Activated T-cell treated with anti-CD3 and anti-CD28 coated beads for 4 hours (primary cell): Measurements from ENCODE around the gene ST3GAL2.
"Not testable (repeated sequence)": the region's sequence is repeated elsewhere in the genome, so short reads cannot be mapped to it uniquely, and the experiment has no call there.

Experiments
- DNase-seq: peaks from one replicate; pipeline ENCODE4 v3.0.0-alpha.2; 2020

Gene ST3GAL2

DNA sequence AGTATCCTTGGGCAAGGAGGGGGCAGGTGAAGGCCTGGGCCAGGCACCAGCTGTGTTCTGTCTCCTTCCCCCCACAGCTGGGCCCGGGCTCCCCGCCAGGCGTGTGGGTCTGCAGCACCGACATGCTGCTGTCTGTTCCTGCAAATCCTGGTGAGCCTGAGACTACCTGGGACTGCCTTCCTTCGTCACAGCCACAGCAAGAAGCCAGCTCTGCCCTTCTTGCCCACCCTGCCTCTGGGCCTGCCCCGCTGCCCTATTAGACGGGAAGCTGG is 27.8 kb upstream of the ST3GAL2 start:
- DNase-seq: no peak

DNA sequence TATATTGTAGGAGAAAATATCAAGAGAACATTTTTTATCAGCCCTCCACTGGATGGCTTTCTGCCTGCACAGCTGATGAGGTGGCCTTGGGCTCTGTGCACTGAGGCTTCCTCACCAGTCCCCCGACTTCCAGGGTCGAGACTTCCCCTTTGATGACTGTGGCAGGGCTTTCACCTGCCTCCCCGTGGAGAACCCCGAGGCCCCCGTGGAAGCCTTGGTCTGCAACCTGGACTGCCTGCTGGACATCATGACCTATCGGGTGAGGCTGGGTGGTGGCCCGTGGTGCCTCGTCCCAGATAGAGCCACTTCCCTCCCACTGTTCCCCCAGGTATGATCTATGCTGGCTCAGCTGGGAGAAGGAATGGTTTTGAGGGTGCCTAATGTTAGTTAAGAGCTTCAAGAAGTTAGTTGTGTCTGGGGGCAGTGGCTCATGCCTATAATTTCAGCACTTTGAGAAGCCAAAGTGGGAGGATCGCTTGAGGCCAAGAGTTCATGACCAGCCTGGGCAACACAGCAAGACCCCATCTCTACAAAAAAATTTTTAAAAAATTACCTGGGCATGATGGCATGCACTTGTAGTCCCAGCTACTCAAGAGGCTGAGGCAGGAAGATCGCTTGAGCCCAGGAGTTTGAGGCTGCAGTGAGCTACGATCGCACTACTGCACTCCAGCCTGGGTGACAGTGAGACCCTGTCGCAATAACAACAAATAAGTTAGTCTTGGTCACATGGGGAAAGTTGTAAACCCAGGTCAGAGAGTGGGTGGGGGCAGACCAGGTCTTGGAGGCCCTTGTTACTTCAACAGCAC is 27.3 kb upstream of the ST3GAL2 start:
- no peak for DNase-seq

DNA sequence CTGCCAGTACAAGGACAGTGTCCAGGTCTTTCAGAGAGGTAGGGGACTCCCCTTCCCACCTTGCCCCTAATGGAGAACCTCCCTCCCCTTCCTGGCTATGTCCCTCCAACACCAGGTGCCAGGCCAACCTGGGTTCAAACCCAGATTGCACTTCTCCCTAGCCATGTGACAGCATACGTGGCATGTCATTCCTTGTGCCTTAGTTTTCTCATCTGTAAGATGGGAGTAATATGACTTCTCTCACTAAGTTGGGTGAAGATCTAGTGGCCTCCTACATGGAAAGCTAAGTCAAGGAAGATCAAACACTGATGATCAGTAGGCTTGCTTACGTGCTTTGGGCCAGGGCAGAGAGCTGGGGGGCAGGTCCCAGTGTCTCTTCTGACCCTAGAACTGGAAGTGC is 24.3 kb upstream of the ST3GAL2 start:
- DNase-seq: no peak

DNA sequence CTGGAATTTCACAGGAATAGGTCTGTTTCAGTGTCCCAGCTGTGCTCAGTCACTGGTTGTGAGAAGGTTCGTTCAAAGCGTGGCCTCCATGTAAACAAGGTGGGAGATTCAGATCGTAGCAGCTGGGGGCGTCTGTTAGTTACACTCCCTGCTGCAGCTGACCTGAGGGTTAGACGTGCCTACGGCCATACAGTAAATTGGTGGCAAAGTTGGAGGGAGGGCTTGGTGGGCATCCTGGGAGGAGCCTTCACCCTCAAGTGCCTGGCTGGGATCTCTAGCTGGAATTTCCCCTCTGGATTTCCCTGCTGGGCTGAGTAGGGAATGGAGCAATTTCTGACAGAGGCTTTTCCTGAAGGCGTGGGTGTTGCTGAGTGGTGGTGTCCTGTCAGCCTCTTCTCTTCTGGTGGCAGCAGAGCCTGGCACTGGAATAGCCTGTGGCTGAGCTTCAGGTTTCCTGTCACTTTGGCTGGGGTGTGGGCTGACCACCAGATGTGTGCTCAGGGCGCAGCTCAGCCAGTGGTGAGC is 21.9 kb upstream of the ST3GAL2 start:
- DNase-seq: no peak

DNA sequence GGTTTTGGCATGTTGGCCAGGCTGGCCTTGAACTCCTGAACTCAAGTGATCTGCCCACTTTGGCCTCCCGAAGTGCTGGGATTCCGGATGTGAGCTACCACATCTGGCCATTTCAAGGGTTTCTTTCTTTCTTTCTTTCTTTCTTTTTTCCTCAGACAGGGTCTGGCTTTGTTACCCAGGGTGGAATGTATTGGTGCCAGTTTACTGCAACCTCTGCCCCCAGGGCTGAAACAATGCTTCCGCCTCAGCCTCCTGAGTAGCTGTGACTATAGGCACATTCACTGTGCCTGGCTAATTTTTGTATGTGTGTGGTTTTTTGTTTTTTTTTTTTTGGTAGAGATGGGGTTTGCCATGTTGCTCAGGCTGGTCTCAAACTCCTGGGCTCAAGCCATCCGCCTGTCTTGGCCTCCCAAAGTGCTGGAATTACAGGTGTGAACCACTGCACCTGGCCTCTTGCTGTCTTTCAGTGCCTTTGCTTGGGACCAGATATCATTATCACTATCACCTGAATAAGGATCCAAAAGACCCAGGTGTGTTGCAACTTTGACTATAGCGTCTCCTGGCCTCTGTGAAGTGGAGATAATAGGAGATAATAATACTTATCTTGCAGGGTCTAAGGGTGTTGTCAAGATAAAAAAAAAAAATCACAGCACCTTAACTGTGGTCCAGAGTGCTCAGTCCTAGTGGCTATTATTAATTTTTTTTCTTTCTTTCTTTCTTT is 18.7 kb upstream of the ST3GAL2 start:
- DNase-seq: no peak

DNA sequence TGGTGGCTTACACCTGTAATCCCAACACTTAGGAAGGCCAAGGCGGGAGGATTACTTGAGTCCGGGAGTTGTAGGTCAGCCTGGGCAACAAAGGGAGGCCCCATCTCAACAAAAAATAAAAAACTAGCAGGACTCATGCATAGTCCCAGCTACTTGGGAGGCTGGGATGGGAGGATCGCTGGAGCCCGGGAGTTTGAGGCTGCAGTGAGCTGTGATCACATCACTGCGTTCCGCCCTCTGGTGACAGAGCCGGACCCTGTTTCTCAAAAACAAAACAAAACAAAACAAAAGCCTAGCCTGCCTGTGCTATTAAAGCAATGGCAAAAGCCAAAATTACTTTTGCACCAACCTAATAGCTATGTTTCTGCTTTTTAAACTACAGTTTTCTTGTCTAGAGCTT is 17.0 kb upstream of the ST3GAL2 start:
- DNase-seq: no peak

DNA sequence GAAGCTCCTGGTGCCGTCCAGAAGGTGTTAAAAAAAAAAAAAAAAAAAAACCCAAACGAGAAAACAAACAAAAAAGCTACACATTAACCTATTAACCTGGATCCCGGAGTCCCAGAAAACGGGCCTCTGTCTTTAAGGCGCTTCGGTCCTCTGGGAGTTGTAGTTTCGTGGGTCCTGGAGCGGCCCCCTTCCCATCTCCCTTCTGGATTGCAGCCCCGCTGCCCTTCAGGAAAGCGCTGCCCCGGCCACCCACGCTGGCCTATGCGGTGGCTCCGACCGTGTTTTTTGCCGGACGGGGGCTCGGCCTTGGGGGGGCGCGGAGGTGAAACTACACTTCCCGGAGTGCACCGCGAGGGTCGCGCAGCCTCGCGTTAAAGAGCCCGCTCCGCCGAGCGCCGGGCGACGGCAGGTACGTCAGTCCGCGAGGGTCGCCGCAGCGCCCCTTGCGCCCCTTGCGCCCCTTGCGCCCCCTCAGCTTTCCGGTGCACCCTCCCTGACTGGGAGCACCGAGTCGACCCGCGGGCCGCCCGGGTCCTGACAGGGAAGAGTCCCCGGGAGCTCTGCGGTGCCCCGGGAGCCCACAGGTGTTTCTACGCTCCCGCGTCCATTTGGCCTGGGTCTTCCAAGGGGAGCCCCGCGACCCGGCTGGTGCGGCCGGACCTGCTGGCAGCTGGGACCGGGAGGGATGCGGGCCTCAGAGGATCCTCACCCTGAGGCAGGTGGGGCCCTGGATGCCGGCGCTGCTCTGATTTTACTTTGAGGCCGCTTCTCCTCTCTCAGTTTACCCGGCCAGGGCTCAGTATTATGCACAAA is 15.5 kb upstream of the ST3GAL2 start, which contains the start of gene FCSK:
Gene FCSK, plus strand, starts transcription at position 374 of the 813 bp plus-strand sequence. CDS start 8,596 bp downstream, outside the sequence.
- DNase-seq: peak; percentile 49

DNA sequence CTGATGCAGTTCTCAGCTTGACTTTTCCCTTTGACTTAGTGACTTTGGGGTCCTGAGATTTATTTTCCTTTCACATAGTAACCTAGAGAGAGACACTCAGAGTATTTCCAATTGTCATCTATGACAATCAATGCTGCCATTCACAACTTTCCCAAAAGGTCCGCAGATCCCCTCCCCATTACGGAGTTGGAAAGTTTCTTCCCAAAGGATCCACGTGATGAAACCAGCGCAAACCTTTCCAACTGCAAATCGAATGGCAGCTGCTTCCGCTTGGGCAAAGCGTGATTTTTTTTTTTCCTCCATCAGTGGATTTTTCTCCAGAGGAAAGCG is 15.0 kb upstream of the ST3GAL2 start:
- no peak for DNase-seq

DNA sequence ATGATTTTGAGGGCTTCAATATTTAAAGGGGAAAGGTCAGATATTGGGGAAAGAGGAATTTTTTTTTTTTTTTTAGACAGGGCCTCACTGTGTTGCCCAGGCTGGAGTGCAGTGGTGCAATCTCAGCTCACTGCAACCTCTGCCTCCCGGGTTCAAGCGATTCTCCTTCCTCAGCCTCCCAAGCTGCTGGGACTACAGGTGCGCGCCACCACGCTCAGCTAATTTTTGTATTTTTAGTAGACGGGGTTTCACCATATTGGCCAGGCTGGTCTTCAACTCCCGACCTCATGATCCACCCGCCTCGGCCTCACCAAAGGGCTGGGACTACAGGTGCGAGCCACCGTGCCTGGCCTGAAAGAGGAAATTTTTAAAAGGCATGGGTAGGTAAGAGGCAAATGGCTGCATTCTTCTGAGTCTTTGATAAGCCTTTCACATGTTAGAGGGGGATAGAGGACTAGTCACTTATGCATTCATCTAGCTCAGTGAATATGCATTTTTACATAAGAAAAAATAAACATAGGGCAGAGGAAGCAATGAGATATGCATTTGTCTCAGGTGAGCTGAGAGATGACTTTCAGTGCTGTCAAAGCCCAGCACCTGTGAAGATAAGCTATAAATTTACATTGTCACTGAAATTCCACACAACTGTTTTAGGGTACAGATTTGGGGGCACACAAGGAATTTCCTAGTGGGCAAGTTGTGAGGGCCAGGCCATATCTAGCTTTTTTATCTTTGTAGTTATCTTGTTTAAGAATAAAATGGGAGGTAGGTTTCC is 14.4 kb upstream of the ST3GAL2 start:
- no peak for DNase-seq

DNA sequence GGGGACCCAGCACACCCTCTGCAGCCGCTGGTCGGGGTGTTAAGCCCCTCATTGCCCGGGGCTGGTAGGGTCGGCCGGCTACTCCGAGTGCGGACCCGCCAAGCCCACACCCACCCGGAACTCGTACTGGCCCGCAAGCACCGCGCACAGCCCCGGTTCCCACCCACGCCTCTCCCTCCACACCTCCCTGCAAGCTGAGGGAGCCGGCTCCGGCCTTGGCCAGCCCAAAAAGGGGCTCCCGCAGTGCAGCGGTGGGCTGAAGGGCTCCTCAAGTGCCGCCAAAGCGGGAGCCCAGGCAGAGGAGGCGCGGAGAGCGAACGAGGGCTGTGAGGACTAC is 12.1 kb upstream of the ST3GAL2 start:
- DNase-seq: not testable (repeated sequence)

DNA sequence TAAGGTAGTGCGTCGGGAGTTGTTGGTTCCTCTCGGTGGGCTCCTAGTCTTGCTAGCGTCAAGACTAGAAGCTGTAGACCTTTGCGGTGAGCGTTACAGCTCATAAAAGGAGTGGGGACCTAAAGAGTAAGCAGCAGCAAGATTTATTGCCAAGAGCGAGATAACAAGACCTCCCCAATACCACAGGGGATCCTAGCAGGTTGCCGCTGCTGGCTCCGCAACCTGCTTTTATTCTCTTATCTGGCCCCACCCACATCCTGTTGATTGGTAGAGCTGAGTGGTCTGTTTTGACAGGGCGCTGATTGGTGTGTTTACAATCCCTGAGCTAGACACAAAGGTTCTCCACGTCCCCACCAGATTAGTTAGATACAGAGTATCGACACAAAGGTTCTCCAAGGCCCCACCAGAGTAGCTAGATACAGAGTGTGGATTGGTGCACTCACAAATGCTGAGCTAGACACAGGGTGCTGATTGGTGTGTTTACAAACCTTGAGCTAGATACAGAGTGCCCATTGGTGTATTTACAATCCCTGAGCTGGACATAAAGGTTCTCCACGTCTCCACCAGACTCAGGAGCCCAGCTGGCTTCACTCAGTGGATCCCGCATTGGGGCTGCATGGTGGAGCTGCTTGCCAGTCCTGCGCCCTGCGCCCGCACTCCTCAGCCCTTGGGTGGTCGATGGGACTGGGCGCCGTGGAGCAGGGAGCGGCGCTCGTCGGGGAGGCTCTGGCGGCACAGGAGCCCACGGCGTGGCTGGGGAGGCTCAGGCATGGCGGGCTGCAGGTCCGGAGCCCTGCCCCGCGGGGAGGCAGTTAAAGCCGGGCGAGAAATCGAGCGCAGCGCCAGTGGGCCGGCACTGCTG is 11.5 kb upstream of the ST3GAL2 start:
- DNase-seq: not testable (repeated sequence)

DNA sequence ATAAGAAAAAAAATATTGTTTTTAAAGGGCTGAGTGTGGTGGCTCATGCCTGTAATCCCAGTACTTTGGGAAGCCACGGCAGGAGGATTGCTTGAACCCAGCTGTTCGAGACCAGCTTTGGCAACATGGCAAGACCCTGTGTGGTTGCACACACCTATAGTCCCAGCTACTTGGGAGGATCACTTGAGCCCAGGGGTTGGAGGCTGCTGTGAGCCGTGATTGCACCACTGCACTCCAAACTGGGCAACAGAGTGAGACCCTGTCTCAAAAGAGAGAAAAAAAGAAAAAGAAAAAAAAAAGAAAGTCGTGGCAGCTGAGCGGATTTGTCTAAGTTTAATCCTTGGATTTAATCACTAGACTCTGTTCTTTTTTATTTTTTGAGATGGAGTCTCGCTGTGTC is 9.2 kb upstream of the ST3GAL2 start:
- DNase-seq: no peak

DNA sequence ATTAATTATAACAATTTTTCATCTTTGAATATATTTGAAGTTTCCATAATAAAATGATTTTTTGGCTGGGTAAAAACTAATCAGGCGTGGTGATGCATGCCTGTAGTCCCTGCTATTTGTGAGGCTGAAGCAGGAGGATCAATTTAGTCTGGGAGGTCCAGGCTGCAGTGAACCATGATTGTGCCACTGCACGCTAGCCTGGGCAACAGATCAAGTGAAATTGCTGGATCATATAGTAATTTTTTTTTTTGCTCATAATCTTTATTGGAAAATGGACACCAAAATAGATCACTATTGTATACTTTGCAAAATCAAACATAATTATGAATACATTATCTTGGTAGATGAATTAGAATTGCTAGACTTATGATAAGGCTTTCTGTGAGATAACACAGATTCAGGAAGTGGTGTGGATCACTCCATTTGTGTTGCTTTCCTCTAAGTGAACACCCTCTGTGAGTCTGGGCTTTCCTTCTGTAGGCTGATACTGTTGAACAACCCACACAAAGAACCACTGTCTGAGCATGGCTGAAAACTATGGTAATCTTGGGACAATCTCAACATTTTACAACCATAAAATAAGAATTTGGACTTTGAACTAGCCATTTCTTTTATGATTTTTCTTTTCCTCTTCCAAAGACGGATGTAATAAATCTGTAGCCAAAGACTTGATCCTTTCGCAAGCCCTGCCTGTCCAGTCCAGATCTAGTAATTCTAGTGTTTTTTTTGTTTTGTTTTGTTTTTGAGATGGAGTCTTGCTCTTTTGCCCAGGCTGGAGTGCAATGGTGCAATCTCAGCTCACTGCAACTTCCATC is 5.6 kb upstream of the ST3GAL2 start:
- no peak for DNase-seq

DNA sequence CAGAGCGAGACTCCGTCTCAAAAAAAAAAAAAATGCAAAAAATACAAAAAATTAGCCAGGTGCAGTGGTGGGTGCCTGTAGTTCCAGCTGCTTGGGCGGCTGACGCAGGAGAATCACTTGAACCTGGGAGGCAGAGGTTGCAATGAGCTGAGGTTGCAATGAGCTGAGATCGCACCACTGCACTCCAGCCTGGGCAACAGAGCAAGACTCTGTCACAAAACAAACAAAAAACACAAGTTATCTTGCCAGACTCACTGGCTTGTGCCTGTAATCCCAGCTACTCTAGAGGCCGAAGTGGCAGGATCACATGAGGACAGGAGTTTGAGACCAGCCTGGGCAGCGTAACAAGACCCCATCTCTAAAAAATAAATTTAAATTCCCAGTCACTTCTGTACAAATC is 3.4 kb upstream of the ST3GAL2 start:
- no peak for DNase-seq

DNA sequence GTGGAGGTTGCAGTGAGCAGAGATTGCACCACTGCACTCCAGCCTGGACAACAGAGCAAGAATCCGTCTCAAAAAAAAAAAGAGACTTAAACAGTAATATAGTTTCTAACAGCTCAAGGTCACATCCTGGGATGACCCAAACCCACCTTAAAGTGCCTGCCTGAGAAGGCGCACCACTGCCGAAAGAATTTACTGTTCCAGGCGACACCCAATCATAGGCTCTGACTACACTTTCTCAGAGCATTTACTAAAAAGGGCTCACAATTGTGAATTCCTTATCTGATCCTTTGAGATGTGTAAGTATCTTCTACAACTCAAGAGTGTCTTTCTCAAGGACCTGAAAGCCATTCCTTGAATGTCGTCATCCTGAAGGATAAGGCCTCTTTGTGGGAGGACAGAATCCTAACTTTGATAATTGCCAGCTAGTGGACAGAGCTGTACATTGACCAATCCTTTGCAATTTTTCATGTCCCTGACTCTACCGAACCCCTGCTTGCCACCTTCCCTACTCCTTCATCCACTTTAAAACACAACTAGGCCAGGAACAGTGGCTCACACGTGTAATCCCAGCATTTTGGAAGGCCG is 2.6 kb upstream of the ST3GAL2 start:
- DNase-seq: no peak

DNA sequence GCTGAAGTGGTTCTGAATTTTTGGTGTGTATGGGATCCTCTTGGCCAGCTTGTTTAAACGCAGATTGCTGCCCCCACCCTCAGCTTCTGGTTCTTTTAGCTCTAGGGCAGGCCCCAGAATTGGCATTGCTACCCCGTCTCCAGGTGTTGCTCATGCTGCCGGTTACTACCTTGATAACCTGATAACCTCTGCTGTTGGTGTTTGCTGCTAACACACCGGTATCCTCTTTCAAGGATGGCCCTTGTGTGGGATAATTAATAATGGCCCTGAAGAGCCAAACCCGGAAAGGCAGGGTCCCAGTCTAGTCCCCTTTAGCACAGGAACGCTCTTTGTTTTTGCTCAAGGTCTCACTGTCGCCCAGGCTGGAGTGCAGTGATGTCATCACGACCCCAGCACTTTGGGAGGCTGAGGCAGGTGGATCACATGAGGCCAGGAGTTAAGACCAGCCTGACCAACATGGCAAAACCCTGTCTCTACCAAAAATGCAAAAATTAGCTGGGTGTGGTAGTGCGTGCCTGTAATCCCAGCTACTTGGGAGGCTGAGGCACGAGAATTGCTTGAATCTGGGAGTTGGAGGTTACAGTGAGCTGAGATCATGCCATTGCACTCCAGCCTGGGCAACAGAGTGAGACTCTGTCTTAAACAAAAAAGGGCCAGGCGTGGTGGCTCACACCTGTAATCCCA is 1.3 kb upstream of the ST3GAL2 start:
- DNase-seq: no peak

DNA sequence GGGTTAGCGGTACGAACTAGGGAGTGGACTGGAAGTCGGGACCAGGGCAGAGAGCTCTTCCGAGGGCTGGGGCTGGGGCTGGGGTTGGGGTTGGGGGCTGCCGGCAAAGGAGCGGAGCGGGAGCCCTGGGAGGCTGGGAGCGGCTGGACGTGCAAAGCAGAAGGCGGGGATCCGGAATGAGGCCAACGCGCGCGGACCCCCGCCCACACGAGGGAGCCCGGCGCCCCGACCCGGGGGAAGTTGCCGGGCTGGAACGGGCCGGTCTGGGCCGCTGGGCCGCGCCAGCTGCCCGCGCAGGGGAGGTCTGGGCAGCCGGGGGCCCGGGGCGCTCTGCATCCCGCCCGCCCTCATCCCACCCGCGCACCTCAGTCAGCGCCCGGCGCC is 323 bp downstream of the ST3GAL2 start:
- no peak for DNase-seq

DNA sequence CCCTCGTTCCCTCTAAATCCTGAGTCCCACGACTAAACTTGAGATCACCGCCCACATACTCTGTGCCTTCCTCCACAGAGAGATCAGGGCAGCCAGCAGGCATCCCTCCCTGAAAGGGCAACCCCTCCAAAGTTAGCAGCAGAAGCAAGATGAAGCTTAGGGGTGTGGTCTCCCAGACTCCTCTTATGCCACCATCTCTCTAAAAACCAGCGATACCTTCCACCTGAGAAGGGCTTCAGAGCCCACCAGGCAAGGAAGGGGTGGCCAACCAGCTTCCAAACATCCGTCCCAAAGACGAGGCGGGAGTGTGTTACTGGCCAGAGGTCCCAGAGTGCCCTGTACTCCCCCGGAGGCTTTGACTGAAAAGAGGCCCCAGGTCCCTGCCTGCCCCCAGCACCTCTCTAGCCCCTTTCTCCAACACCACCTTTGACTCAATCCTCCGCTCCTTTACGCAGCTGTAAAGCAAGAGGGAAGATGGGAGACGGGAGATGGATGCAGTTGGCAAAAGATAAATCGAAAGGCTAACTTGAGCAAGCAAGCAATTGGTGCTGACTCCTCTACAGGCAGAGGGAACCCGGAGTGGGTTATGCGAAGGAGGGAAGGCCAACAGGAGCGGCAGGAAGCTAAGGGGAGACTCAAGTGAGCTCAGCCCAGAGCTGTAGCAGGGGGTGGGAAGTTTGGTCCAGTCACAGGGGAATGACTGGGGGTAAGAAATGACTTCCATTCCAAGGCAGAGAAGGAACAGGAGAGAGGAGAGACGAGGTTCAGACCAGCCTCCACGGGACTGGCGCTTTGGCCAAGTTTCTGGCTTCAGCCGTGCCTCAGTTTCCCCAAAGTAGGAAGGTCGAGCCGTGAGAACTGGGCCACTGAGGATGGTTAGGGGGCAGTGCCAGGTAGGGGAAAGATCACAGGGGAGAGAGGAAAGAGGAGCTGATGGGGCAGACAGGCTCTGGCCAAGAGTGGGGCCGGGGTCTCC is 1.0 kb downstream of the ST3GAL2 start:
- no peak for DNase-seq
